Measurements from ENCODE around the gene PET117. TPM values are rescaled to one million over a fixed set of nuclear protein-coding genes. Genes with fewer than 3 reads are reported as not detected.
"Not testable (repeated sequence)": the region's sequence is repeated elsewhere in the genome, so short reads cannot be mapped to it uniquely, and the experiment has no call there.

The PET117 gene
- polyA plus RNA-seq, 10 donors, result 8.8 to 12.2 (median 11.1) TPM

DNA sequence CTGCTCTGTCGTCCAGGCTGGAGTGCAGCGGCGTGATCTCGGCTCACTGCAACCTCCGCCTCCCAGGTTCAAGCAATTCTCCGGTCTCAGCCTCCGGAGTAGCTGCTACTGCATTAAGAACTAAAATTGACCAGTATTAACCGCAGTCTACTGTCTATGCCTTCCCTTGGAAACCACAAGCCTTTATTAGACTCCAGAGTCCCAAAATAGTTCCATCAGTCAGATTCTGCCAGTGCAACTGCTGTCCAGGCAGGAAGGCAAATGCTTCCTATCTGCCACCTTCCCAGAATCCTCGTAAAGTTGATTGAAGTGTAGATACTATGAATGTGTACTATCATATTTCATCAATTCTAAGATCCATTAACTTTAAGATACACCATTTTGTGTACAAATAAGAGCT lies 16.7 kb downstream of the PET117 start:
- DNase-seq, result no peak

DNA sequence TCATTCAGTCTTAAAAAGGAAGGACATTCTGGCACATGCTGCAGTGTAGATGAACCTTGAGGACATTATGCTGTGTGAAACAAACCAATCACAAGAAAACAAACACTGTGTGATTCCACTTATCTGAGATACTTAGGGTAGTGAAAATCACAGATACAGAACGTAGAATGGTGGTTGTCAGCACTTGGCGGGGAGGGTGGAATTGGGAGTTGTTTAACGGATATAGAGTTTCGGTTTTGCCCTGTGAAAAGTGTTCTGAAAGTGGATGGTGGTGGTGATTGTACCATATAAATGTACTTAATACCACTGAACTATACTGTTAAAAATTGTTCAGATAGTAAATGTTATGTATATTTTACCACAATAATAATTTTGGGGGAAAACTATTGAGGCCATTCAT lies 18.4 kb downstream of the PET117 start:
- no peak for DNase-seq

DNA sequence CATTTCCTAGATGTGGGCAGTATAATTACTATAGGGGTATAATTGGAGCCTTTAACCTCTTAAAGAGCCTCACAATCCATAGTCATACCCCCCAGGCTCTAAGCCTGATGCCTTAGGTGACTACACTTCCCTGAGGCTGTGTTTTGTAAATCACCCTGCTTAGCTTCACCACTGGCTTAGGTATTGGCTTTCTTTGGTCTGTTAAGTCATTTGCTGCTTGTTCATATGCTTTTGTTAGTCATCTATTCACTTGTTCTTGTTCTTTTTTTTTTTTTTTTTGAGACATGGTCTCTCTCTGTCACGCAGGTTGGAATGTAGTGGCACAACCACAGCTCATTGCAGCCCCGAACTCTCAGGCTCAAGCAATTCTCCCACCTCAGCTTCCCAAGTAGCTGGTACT lies 26.7 kb downstream of the PET117 start:
- no peak for DNase-seq

DNA sequence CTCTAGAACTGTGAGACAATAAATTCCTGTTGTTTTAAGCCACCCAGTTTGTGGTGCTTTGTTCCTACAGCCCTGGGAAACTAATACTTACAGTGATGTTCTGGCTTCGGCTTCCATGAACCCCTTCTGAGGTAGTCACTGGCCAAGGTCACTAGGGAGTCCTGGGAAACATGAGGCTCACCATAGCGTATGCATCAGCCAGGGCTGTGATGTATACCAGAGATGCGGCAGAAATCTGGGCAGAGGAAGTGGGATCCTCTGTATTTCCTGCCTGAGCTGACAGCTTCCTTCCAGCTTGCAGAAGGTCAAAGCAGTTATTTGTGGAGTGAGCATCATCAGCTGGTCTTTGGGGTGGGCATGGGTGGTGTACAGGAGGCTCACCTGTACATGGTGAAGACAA lies 27.9 kb downstream of the PET117 start:
- DNase-seq, result no peak

DNA sequence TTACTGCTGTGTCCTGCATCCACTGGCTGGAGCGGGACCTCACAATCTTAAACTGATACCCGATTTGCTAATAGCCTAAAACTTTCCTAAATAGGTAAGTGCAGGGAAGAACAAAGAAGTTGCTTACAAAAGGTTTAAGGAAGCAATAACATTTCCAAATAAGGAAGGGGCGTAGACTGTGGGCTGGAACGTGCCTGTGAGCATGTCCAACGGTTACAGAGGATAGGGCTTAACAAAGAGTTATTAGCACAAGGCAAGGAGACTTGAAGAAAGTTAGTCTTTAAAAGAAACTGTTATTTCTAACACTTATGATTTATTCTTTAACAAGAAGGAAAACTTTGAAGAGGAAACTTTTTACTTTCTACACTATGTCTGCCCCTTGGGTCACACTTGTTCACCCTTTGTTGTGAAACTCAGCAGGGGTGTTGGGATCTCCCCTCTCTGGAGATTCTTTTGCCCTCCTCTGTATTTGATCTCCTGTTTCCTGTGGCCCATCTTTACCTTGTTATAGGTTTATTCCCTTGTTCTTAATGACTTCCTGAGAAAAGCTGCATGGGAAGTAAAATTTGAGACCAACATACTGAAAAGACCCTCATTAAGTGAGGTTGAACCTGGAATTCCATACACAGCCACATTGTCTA lies 28.7 kb downstream of the PET117 start:
- no peak for DNase-seq

DNA sequence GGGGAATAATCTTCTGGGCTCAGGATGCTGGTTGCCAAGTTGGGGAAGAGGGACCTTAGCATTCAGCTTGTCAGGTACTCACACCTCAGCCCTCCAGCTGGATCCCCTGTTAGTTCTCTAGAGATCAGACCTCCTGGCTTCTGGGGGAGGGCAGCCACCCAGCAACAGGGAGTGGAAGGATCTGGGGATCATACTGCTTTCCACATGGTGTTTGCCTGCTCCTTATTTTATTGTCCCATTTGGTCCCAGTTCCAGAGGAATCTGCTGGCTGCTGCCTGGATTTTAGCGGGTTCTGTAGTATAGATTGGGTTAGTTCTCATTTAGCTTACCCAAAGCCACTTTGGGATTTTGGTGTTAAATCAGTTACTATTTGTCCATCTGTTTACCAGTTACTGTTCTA lies 29.3 kb downstream of the PET117 start:
- no peak for DNase-seq

DNA sequence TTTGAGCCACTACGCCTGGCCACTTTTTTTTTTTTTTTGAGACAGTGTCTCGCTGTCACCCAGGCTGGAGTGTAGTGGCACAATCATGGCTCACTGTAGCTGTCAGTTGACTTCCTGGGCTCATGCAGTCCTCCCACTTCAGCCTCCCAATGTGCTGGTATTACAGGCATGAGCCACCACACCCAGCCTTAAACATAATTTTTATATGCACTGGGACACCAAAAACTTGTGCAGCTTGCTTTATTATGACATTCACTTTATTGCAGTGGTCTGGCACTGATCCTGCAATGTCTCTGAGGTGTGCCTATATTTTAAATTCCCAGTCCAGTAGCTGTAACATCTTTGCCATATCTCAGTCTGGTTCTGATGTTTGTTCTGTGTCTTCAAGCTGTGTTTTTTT lies 34.7 kb downstream of the PET117 start:
- no peak for DNase-seq

DNA sequence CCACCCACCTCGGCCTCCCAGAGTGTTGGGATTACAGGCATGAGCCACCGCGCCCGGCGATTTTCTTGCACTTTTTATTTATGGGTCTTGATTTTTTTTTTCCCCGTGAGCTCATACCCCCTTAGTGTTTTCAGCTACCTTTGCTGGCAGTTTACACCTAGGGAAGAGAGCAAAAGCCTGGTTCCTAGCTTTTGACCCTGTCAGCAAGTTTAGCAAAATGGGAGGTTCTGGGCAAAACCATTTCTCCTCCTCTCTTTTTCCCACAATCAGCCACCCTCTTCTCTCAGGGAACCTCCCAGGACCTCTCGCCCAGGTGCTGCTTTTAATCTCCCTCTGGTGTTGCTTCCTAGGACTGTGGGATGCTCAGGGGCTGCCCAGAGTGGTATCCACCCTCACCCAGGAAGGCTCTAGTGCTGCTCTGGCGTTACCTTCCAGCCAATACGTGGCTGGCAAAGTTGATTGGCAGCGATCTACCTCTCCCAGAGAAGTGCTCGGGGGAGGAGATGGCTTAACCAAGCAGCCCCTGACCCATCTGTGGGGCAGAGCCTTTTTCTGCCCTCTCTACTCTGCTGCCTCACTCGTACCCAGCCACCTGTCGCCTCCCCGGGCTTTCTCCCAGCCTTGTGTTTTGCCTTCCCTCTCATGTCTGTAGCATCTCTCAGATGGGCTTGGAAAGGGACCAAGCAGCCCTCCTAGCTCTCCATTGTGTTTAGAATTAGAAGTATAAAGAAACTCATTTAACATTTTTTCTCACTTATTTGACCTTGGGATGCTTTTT lies 37.4 kb downstream of the PET117 start:
- no peak for DNase-seq

DNA sequence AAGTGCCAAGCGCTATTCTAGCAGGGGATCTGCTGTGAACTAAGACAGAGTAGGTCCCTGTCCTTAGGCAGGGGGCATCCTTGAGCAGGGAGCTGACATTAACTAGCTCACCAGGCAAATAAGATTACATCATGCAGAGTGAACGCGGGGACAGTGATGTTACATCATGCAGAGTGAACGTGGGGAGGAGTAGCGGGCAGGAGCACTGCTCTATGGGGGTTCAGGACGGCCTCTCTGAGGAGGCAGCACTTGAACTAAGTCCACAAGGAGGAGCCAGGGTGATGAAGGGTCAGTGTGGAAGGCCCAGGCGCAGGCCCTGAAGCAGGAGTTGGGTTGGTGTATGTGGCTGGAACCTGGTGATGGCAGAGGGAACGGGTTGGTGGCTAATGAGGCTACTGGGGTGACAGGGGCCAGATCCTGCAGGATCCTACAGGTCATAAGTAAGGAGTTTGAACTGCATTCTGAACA lies 38.7 kb downstream of the PET117 start:
- no peak for DNase-seq

DNA sequence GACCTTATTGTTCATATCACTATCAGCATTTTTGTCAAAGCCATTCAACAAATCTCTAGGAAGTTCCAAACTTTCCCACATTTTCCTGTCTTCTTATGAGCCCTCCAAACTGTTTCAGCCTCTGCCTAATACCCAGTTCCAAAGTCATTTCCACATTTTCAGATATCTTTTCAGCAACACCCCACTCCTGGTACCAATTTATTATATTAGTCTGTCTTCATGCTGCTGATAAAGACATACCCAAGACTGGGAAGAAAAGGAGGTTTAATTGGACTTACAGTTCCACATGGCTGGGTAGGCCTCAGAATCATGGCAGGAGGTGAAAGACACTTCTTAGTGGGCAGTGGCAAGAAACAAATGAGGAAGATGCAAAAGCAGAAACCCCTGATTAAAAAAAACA lies 42.7 kb downstream of the PET117 start:
- not testable (repeated sequence) for DNase-seq

DNA sequence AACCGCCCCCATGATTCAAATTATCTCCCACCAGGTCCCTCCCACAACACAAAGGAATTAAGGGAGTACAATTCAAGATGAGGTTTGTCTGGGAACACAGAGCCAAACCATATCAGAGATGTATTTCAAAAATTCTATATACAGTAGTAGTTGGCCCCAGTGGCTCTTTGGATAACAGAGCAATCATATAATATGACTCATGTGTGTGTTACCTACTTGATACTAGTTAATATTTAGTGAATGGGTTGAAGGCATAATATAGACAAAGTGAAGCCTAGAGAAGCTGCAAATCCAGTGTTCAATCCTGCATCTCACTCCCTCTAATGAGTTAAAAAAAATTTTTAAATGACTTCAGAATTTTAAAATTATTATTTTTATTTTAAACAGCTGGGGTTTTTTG lies 43.2 kb downstream of the PET117 start:
- no peak for DNase-seq

DNA sequence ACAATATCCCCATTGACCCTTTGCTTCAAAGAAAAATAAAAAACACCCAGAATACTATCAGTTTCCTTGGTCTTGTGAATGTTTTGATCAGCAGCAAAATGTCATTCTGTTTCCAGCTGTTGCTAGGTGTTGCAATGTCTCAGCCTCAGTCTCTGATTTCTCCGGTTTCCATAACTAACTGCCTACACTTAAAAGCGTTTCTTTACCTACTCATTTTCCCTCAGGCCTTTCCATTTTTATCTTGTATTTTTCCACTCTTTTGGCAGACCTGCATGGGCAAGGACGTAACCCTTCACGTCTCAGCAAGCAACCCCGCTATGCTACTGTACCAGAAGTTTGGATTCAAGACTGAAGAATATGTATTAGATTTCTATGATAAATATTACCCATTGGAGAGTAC lies 49.4 kb downstream of the PET117 start:
- DNase-seq, result no peak

DNA sequence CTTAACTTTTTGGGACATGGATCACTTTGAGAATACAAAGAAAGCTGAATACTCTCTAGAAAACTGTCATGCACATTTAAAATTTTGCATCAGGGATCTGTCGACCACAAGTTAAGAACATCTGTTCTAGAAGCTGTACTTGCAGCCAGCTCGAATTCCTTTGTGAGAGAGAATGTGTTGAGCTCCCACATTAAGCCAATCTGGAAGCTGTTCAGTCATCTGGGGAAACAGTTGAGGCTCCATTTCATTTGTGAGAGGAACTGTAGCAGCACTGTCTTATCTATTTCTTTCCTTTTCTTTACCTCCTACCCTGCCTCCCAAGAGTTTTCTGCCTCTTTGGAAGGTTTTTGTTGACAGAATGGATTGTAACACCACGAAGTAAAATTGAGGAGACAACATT lies 50.8 kb downstream of the PET117 start:
- peak; percentile 24 to 68 (median 46) for DNase-seq

DNA sequence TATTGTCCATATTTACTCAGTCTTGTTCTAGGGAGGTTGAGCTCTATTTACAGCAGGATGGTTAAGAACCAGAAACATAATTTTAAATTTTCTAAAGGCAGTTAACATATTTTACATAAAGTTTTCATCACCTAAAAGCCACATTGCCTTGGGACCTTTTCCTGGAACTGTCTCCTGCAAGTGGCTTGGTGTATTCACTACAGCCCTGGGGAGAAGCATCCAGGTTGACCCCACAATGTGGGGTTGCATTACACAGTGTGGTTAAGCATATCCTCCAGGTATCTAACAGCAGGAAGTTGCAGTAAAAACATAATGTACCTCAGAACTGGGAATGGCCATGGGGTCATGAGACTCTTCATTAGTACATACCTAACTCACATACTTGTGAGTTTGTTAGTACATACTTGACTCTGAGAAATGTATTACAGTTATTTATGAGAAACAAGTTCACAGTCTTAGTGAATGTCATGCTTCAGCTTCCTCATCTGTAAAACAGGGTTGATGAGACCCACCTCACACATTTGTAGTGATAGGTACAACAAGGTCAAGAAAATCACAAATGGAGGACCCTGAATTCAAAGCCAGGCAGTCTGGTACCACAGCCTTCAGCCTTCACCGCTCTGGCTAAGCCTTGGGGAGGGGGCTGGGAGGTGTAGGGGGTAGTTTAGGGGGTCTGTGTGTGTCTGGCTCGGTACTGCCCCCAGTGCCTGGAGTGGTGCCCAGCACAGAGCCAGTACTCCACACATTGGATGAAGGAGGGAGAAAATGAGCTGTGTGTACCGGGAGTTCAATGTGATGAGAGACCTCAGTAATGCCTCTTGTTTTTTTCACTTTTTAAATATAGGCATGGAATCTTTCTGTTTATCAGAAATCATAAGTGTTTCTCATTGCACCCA lies 52.9 kb downstream of the PET117 start:
- DNase-seq, result no peak

DNA sequence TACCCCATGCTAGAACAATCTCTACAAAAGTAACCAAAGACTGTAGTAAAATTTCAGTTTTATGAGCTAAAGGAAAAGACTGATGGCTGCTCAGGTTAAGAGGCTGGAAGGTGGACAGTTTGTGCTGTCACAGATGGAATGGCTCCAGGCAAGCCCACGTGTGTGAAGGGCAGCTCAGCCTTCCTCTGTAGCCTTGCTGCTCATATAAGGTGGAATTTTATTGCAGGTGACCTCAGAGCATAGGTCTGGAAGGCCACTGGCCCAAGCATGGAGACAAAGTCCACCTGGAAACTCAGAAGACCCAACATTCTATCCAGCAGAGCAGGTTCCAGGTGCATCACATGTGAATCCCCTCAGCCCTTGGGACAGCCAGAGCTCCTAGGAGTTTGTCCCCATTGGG lies 53.6 kb downstream of the PET117 start:
- no peak for DNase-seq

Other genes with a start within 250 kb of the PET117 start
- gene SNX5, start 169.1 kb upstream of the PET117 start, polyA plus RNA-seq (ENCODE audit: insufficient read length in 10 of 10), result 100 to 1,000 TPM in 7 of 10 donors, 10 to 100 TPM in 3; 94.6 to 130 (median 107) TPM
- 10 to 100 TPM; 14.8 to 23.6 (median 19.5) TPM for gene MGME1, start 168.8 kb upstream of the PET117 start, polyA plus RNA-seq (ENCODE audit: insufficient read length in 10 of 10)
- 1 to 10 TPM in 1 of 10 donors, under 1 TPM in 1, not detected in 8; 0.92 to 1.2 TPM for gene OVOL2, start 79.9 kb upstream of the PET117 start, polyA plus RNA-seq (ENCODE audit: insufficient read length in 10 of 10)
- 10 to 100 TPM; 14.7 to 23.0 (median 16.9) TPM for gene KAT14, start within 50 bp of the PET117 start, polyA plus RNA-seq (ENCODE audit: insufficient read length in 10 of 10)
- gene ZNF133, start 150.7 kb downstream of the PET117 start, polyA plus RNA-seq (ENCODE audit: insufficient read length in 10 of 10), result 10 to 100 TPM; 11.0 to 18.6 (median 15.0) TPM

Data from muscle of back (tissue), 11 donors.